SH-SY5Y (cell line): ENCODE results near the gene SPATA2L.

Experiments used
- GATA2 ChIP-seq: IDR thresholded peaks from 2 replicates; pipeline ENCODE4 v1.6.1; 2011; ENCODE audit warnings: mild to moderate bottlenecking, low read depth, low read length
- GATA3 ChIP-seq: IDR thresholded peaks from 2 replicates; pipeline ENCODE4 v1.6.1; 2011; ENCODE audit warnings: low read depth, mild to moderate bottlenecking, low read length, moderate library complexity

DNA sequence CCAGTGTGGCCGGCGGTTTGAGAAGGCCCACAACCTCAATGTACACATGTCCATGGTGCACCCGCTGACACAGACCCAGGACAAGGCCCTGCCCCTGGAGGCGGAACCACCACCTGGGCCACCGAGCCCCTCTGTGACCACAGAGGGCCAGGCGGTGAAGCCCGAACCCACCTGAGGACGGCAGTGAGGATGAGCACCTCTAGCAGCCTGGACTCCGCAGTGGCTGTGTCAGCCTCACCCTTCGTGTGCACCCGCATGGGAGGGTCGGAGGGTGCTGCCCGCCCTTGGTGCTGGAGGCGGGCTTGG is 36.5 kb upstream of the SPATA2L start:
- TF ChIP-seq GATA2 (no peak), GATA3 (no peak)
